LNCaP clone FGC (cell line): ENCODE measurements around the gene NSDHL.

Source experiments
- DNase-seq: peaks from one replicate; pipeline ENCODE4 v3.0.0-alpha.2; 2011; ENCODE audit warnings: low read depth
- H3K4me3 ChIP-seq: 2 replicates; pipeline ENCODE4 v1.5.1; 2011; ENCODE audit warnings: mild to moderate bottlenecking, low read depth, low read length, control low read depth
- CTCF ChIP-seq: IDR thresholded peaks from 2 replicates; pipeline ENCODE4 v1.5.1; 2012; ENCODE audit warnings: mild to moderate bottlenecking; ENCODE audit not compliant: control insufficient read depth, insufficient read depth; ENCODE audit errors: extremely low read depth

The NSDHL gene

GRCh38 chrX:152865232-152865920, 34.5 kb downstream of the NSDHL start:
- no peak for TF ChIP-seq CTCF
- H3K4me3 ChIP-seq: no peak overlapping the region
- DNase-seq: no peak

- no peak for TF ChIP-seq CTCF
- no peak for DNase-seq
- no peak overlapping the region for H3K4me3 ChIP-seq
Observed at GRCh38 chrX:152866386-152866785, 35.5 kb downstream of the NSDHL start.

- no peak for DNase-seq
- H3K4me3 ChIP-seq: no peak overlapping the region
- no peak for TF ChIP-seq CTCF
Observed at GRCh38 chrX:152869972-152870371, 39.1 kb downstream of the NSDHL start.

- H3K4me3 ChIP-seq: no peak overlapping the region
- no peak for TF ChIP-seq CTCF
- DNase-seq: no peak
Observed at GRCh38 chrX:152871260-152871659, 40.4 kb downstream of the NSDHL start.

GRCh38 chrX:152872522-152872921, 41.7 kb downstream of the NSDHL start:
- H3K4me3 ChIP-seq: no peak overlapping the region
- DNase-seq: no peak
- no peak for TF ChIP-seq CTCF

- no peak for DNase-seq
- no peak overlapping the region for H3K4me3 ChIP-seq
- TF ChIP-seq CTCF: no peak
Observed at GRCh38 chrX:152873361-152873760, 42.5 kb downstream of the NSDHL start.
